ENCODE data around the gene FOXRED2. TPM values are rescaled to one million over a fixed set of nuclear protein-coding genes. Genes with fewer than 3 reads are reported as not detected.

FOXRED2 gene
- total RNA-seq, result 3.9 and 5.2 TPM in 2 replicates

GRCh38 chr22:36506637-36507517, at the start of gene FOXRED2:
FOXRED2 (minus strand) TSS chr22:36507040; CDS start chr22:36506422, 618 bp downstream.

GRCh38 chr22:36528795-36529751, 22.2 kb upstream of the FOXRED2 start, which contains the start of gene EIF3D:
EIF3D (minus strand) TSS chr22:36529166; CDS start chr22:36526121, 3,045 bp downstream.

GRCh38 chr22:36481393-36482168, 25.3 kb downstream of the FOXRED2 start, which contains the start of gene TXN2:
TXN2 (minus strand) TSS chr22:36481640; CDS start chr22:36480837, 803 bp downstream.

Other genes starting within 250 kb of the FOXRED2 start
- gene MYH9, start 119.1 kb downstream of the FOXRED2 start, total RNA-seq, result 397 and 461 TPM in 2 replicates
- 27.3 and 29.4 TPM in 2 replicates for gene TXN2, start 25.4 kb downstream of the FOXRED2 start, total RNA-seq
- gene EIF3D, start 22.1 kb upstream of the FOXRED2 start, total RNA-seq, result 373 and 594 TPM in 2 replicates
- gene CACNG2, start 196.7 kb upstream of the FOXRED2 start, total RNA-seq, result 0.17 TPM in 1 of 2 replicates, not detected in the other